HepG2 (cell line): ENCODE results near the gene ANKRD1. TPM values are rescaled to one million over a fixed set of nuclear protein-coding genes. Genes with fewer than 3 reads are reported as not detected.

Source experiments
- CCAR2 ChIP-seq: fragments of 200-400 bp; formaldehyde crosslinking; optimal IDR thresholded peaks from 2 replicates; pipeline ENCODE3; 2018; ENCODE audit warnings: low read depth, mild to moderate bottlenecking, low read length, moderate library complexity
- DNMT3B ChIP-seq: conservative IDR thresholded peaks from 2 replicates; pipeline ENCODE4 v1.6.1; 2016; ENCODE audit warnings: missing biosample characterization, control low read depth
- FOXA1 ChIP-seq, 2 experiments: fragments of 450-650 bp in 1 of 2; sonication (generic) in 1 of 2; formaldehyde crosslinking in 1 of 2; IDR thresholded peaks; 2 replicates each; pipeline versions ENCODE4 v1.4.0 to v1.6.1; 2016 to 2020; ENCODE audit warnings: missing genetic modification reagents in 1 of 2
- GTF3A ChIP-seq: sonication (generic); formaldehyde crosslinking; conservative IDR thresholded peaks from 2 replicates; pipeline ENCODE4 v1.4.0; 2020; ENCODE audit warnings: mild to moderate bottlenecking, missing genetic modification reagents
- MEIS1 ChIP-seq: sonication (generic); formaldehyde crosslinking; IDR thresholded peaks from 2 replicates; pipeline ENCODE4 v1.9.0; 2021; ENCODE audit warnings: mild to moderate bottlenecking, missing genetic modification reagents, moderate library complexity, borderline replicate concordance
- NBN ChIP-seq: fragments of 450-650 bp; conservative IDR thresholded peaks from 2 replicates; pipeline ENCODE4 v1.6.1; 2017
- NFE2L2 ChIP-seq: fragments of 150-350 bp; IDR thresholded peaks from 2 replicates; pipeline ENCODE4 v1.6.1; 2014; ENCODE audit warnings: low read length
- NRL ChIP-seq: sonication (generic); formaldehyde crosslinking; IDR thresholded peaks from 2 replicates; pipeline ENCODE4 v1.5.0; 2020; ENCODE audit warnings: missing genetic modification reagents, mild to moderate bottlenecking, moderate library complexity, borderline replicate concordance
- ZBTB7A ChIP-seq: sonication (generic); formaldehyde crosslinking; IDR thresholded peaks from 2 replicates; pipeline ENCODE4 v1.8.0; 2022; ENCODE audit warnings: mild to moderate bottlenecking, missing genetic modification reagents
- ZNF790 ChIP-seq: sonication (generic); formaldehyde crosslinking; IDR thresholded peaks from 2 replicates; pipeline ENCODE4 v1.8.0; 2022; ENCODE audit warnings: missing genetic modification reagents, mild to moderate bottlenecking, borderline replicate concordance
- polyA plus RNA-seq, 8 experiments: library from polyadenylated mRNA; depleted of rRNA in 3 of 8; stranded (reverse) in 7 of 8; unstranded in 1 of 8; fragments of >200 nt; fragmentation: Illumina TruSeq in 4 of 8; extraction: Trizol in 4 of 8; gene quantifications; 2 replicates each; pipeline versions ENCODE4 v1.2.1 to v1.2.3, GENCODE V29; 2011 to 2016; ENCODE audit warnings: low read depth in 4 of 8, missing spikeins in 1 of 8, mixed read lengths in 1 of 8; ENCODE audit not compliant: insufficient read depth in 1 of 8
- total RNA-seq, 5 experiments: library from RNA; depleted of rRNA; stranded (reverse); fragments of >200 nt; fragmentation: Illumina TruSeq; extraction: Trizol; gene quantifications; 2 replicates each; pipeline ENCODE4 v1.2.3, GENCODE V29; 2016; ENCODE audit warnings: low read depth in 1 of 5
- TF ChIP-seq, protein P1 (sequence below): sonication (generic); formaldehyde crosslinking; IDR thresholded peaks from 2 replicates; pipeline ENCODE4 v1.4.0; 2020; ENCODE audit warnings: missing genetic modification reagents
- TF ChIP-seq, protein P2 (sequence below), 2 experiments: sonication (generic) in 1 of 2; formaldehyde crosslinking in 1 of 2; IDR thresholded peaks; 2 replicates each; pipeline versions ENCODE4 v1.5.1 to v1.6.1; 2011 to 2020; ENCODE audit warnings: borderline replicate concordance in 1 of 2, low read depth in 1 of 2, low read length in 1 of 2, mild to moderate bottlenecking in 1 of 2, missing genetic modification reagents in 1 of 2, moderate library complexity in 1 of 2
- TF ChIP-seq, protein P3 (sequence below): sonication (generic); formaldehyde crosslinking; IDR thresholded peaks from 2 replicates; pipeline ENCODE4 v1.9.0; 2022; ENCODE audit warnings: low read depth, missing genetic modification reagents
- TF ChIP-seq, protein P4 (sequence below): sonication (generic); formaldehyde crosslinking; IDR thresholded peaks from 2 replicates; pipeline ENCODE4 v1.4.0; 2020; ENCODE audit warnings: mild to moderate bottlenecking, missing genetic modification reagents
- TF ChIP-seq, protein P5 (sequence below): sonication (generic); formaldehyde crosslinking; IDR thresholded peaks from 2 replicates; pipeline ENCODE4 v1.8.0; 2022; ENCODE audit warnings: mild to moderate bottlenecking, missing genetic modification reagents, moderate library complexity

The ANKRD1 gene
- total and polyA plus RNA-seq, 2 of the 13 experiments (the other 11 are each of a cell fraction or from before 2014, with no cell fraction given): 19.4 to 41.8 TPM

DNA sequence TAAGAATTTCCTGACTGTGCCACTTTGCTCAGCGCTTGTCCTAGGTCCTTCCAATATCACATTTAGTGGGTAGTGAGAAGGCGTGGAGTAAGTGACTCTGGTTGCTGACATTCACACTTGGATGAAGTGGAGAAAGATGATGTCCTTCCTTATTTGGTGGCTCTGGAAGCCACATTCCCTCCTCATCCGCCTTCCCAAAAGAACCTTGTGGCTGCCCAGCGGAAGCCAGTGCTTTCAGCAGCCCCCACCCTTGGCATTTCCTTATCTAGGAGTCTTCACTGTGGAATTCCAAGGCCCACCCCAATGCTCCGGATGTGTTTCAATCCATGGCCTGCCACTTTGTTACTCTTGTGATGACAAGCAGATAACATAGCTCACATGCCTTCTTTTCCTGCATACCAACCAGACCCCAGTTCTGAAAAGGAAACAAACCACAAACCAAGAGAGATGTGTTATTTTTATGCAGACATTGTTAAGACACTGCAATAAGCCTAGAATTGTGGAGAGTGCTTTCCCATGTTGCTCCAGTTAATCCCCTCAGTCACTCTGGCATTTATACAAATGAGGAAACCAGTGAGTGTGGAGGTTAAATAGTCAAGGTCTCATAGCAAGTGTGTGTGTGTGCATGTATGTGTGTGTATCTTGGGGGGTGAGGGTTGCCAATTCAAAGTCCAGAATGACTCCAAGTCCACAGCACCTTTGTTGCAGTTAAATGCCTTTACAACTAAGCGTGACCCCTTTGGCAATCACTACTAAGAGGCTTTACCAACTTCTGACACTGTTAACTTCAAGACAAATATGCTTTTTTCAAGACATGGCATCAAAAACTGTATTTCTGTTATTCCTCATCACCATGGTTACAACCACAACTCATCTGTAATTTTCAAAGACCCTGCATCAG is 10.3 kb upstream of the ANKRD1 start (continued):
- TF ChIP-seq, protein P1, sequence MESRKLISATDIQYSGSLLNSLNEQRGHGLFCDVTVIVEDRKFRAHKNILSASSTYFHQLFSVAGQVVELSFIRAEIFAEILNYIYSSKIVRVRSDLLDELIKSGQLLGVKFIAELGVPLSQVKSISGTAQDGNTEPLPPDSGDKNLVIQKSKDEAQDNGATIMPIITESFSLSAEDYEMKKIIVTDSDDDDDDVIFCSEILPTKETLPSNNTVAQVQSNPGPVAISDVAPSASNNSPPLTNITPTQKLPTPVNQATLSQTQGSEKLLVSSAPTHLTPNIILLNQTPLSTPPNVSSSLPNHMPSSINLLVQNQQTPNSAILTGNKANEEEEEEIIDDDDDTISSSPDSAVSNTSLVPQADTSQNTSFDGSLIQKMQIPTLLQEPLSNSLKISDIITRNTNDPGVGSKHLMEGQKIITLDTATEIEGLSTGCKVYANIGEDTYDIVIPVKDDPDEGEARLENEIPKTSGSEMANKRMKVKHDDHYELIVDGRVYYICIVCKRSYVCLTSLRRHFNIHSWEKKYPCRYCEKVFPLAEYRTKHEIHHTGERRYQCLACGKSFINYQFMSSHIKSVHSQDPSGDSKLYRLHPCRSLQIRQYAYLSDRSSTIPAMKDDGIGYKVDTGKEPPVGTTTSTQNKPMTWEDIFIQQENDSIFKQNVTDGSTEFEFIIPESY (CRISPR knock-in tag): no peak
- no peak for TF ChIP-seq FOXA1 (IDR thresholded peaks at IDR 0.05)
- TF ChIP-seq FOXA1 (CRISPR knock-in tag; IDR thresholded peaks at IDR 0.05): peak; percentile 80
- no peak for TF ChIP-seq NBN
- TF ChIP-seq, protein P2, sequence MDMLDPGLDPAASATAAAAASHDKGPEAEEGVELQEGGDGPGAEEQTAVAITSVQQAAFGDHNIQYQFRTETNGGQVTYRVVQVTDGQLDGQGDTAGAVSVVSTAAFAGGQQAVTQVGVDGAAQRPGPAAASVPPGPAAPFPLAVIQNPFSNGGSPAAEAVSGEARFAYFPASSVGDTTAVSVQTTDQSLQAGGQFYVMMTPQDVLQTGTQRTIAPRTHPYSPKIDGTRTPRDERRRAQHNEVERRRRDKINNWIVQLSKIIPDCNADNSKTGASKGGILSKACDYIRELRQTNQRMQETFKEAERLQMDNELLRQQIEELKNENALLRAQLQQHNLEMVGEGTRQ (IDR thresholded peaks at IDR 0.05; ENCODE audit: low read depth, low read length): no peak
- TF ChIP-seq, protein P2 (CRISPR knock-in tag; IDR thresholded peaks at IDR 0.05; ENCODE audit: borderline replicate concordance): no peak
- no peak for TF ChIP-seq NFE2L2
- no peak for TF ChIP-seq DNMT3B (CRISPR knock-in tag)
- peak; percentile 25; the same call in 1 of the 2 replicates for TF ChIP-seq ZBTB7A (CRISPR knock-in tag)
- TF ChIP-seq, protein P3, sequence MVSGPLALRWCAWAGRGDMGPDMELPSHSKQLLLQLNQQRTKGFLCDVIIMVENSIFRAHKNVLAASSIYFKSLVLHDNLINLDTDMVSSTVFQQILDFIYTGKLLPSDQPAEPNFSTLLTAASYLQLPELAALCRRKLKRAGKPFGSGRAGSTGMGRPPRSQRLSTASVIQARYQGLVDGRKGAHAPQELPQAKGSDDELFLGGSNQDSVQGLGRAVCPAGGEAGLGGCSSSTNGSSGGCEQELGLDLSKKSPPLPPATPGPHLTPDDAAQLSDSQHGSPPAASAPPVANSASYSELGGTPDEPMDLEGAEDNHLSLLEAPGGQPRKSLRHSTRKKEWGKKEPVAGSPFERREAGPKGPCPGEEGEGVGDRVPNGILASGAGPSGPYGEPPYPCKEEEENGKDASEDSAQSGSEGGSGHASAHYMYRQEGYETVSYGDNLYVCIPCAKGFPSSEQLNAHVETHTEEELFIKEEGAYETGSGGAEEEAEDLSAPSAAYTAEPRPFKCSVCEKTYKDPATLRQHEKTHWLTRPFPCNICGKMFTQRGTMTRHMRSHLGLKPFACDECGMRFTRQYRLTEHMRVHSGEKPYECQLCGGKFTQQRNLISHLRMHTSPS (CRISPR knock-in tag): no peak
- no peak for TF ChIP-seq ZNF790
- TF ChIP-seq GTF3A (CRISPR knock-in tag): no peak
- TF ChIP-seq CCAR2: no peak
- TF ChIP-seq MEIS1 (CRISPR knock-in tag): peak; percentile 62; the same call in 1 of the 2 replicates
- TF ChIP-seq, protein P4, sequence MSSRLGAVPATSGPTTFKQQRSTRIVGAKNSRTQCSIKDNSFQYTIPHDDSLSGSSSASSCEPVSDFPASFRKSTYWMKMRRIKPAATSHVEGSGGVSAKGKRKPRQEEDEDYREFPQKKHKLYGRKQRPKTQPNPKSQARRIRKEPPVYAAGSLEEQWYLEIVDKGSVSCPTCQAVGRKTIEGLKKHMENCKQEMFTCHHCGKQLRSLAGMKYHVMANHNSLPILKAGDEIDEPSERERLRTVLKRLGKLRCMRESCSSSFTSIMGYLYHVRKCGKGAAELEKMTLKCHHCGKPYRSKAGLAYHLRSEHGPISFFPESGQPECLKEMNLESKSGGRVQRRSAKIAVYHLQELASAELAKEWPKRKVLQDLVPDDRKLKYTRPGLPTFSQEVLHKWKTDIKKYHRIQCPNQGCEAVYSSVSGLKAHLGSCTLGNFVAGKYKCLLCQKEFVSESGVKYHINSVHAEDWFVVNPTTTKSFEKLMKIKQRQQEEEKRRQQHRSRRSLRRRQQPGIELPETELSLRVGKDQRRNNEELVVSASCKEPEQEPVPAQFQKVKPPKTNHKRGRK (CRISPR knock-in tag): no peak
- no peak for TF ChIP-seq NRL
- TF ChIP-seq, protein P5, sequence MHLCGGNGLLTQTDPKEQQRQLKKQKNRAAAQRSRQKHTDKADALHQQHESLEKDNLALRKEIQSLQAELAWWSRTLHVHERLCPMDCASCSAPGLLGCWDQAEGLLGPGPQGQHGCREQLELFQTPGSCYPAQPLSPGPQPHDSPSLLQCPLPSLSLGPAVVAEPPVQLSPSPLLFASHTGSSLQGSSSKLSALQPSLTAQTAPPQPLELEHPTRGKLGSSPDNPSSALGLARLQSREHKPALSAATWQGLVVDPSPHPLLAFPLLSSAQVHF (CRISPR knock-in tag): no peak
